Measurements from ENCODE around the gene GATA6.

The GATA6 gene

GRCh38 chr18:22169889-22170420, 566 bp downstream of the GATA6 start:
- Histone ChIP-seq H2AK5ac (ENCODE audit: low read length) (no peak overlapping the region), H4K91ac (ENCODE audit: low read depth, low read length) (no peak overlapping the region), H3K14ac (ENCODE audit: low read length) (no peak overlapping the region), H3K4ac (ENCODE audit: low read depth, low read length) (no peak overlapping the region), H3K23ac (ENCODE audit: low read length) (no peak overlapping the region), H3K4me2 (ENCODE audit: low read length) (peak overlapping the region; percentile 84), H4K12ac (ENCODE audit: low read depth, low read length) (no peak overlapping the region), H3K27me3 (ENCODE audit: insufficient read depth, low read length) (peaks cover 89% of the 10 kb centered on the region), H2AFZ (ENCODE audit: insufficient read depth, low read length, poor library complexity) (peak overlapping the region; percentile 32), H2BK120ac (ENCODE audit: insufficient read depth, low read length, poor library complexity) (no peak overlapping the region), H2BK5ac (ENCODE audit: low read depth, low read length, poor library complexity) (no peak overlapping the region), H3K18ac (ENCODE audit: low read length) (no peak overlapping the region), H2BK12ac (ENCODE audit: low read length) (no peak overlapping the region), H3K79me1 (ENCODE audit: low read length) (peaks cover 4% of the 10 kb centered on the region), H3K4me1 (ENCODE audit: control insufficient read depth in 1 of 2, insufficient read depth in 2 of 2, low read length in 2 of 2) (peaks cover 26 to 29% of the 10 kb centered on the region in 2 experiments), H3K27ac (ENCODE audit: low read depth, low read length) (no peak overlapping the region), H3K4me3 (ENCODE audit: low read depth, low read length) (peak overlapping the region; percentile 68), H3K36me3 (ENCODE audit: control insufficient read depth in 1 of 2, insufficient read depth in 2 of 2, low read length in 2 of 2) (no peaks in the 10 kb centered on the region), H3K79me2 (ENCODE audit: control insufficient read depth, insufficient read depth, low read length, poor library complexity) (no peaks in the 10 kb centered on the region), H3K9me3 (ENCODE audit: insufficient read depth, low read depth, low read length) (peaks cover 6% of the 10 kb centered on the region), H3K9ac (ENCODE audit: low read length) (no peak overlapping the region), H4K8ac (ENCODE audit: low read depth, low read length) (no peak overlapping the region)
- WGBS (ENCODE audit: extremely low coverage, insufficient coverage, insufficient read length) = no CpG with 5 or more reads among the region's 49 CpGs
- DNase-seq = peak; percentile 77 to 79

DNA sequence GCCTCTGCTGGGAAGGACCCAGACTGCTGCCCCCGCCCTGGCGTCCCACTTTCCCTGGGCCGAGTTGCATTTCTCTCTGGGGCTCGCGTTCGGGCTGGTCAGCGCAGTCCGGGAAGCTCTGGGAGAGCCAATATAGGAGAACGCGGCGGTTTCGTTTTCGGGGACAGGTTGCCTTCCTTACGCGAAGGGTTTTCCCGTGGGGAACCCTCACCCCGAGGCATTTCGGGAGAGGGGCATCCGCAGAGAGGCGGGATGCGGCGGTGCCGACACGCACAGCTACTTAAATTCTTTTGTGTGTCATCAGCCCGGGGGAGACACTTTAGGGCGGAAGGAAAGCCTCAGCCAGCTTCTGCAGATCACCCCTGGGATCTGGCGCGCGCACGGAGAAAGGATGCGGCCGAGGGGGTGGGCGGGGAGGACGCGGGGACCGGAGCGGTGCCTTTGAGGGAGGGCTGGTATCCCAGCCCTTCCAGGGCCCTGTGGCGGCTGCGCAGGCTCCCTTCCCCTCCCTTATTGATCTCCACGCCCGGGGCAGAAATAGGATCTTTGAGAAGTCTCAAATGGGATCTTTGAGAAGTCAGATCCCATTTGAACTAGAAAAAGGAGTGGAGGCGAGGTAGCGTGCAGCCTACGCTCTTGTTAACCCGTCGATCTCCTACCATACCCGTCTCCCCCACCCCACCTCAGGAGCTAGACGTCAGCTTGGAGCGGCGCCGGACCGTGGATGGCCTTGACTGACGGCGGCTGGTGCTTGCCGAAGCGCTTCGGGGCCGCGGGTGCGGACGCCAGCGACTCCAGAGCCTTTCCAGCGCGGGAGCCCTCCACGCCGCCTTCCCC, 1.2 kb downstream of the GATA6 start:
- WGBS (ENCODE audit: extremely low coverage, insufficient coverage, insufficient read length) = no CpG with 5 or more reads among the region's 66 CpGs
- H3K27me3 ChIP-seq (ENCODE audit: insufficient read depth, low read length) = peaks cover 85% of the 10 kb centered on the region
- H3K79me1 ChIP-seq (ENCODE audit: low read length) = peaks cover 4% of the 10 kb centered on the region

GRCh38 chr18:22171258-22172119, 2.1 kb downstream of the GATA6 start:
- Histone ChIP-seq H3K18ac (ENCODE audit: low read length) (no peak overlapping the region), H3K9me3 (ENCODE audit: insufficient read depth, low read depth, low read length) (peaks cover 6% of the 10 kb centered on the region), H4K91ac (ENCODE audit: low read depth, low read length) (no peak overlapping the region), H3K4me1 (ENCODE audit: control insufficient read depth in 1 of 2, insufficient read depth in 2 of 2, low read length in 2 of 2) (peaks cover 23 to 28% of the 10 kb centered on the region in 2 experiments), H2BK5ac (ENCODE audit: low read depth, low read length, poor library complexity) (no peak overlapping the region), H3K79me2 (ENCODE audit: control insufficient read depth, insufficient read depth, low read length, poor library complexity) (no peaks in the 10 kb centered on the region), H3K9ac (ENCODE audit: low read length) (no peak overlapping the region), H4K8ac (ENCODE audit: low read depth, low read length) (no peak overlapping the region), H3K4me2 (ENCODE audit: low read length) (peak overlapping the region; percentile 84), H3K4ac (ENCODE audit: low read depth, low read length) (no peak overlapping the region), H3K79me1 (ENCODE audit: low read length) (peaks cover 4% of the 10 kb centered on the region), H2AFZ (ENCODE audit: insufficient read depth, low read length, poor library complexity) (no peak overlapping the region), H3K27me3 (ENCODE audit: insufficient read depth, low read length) (peaks cover 82% of the 10 kb centered on the region), H3K23ac (ENCODE audit: low read length) (no peak overlapping the region), H3K14ac (ENCODE audit: low read length) (no peak overlapping the region), H3K4me3 (ENCODE audit: low read depth, low read length) (peak overlapping the region; percentile 60), H3K36me3 (ENCODE audit: control insufficient read depth in 1 of 2, insufficient read depth in 2 of 2, low read length in 2 of 2) (no peaks in the 10 kb centered on the region), H2BK120ac (ENCODE audit: insufficient read depth, low read length, poor library complexity) (no peak overlapping the region), H2BK12ac (ENCODE audit: low read length) (no peak overlapping the region), H4K12ac (ENCODE audit: low read depth, low read length) (no peak overlapping the region), H3K27ac (ENCODE audit: low read depth, low read length) (no peak overlapping the region), H2AK5ac (ENCODE audit: low read length) (no peak overlapping the region)
- DNase-seq = peak in 1 of 2 donors; percentile 32
- no CpG with 5 or more reads among the region's 120 CpGs for WGBS (ENCODE audit: extremely low coverage, insufficient coverage, insufficient read length)

More for the DNA sequence above, 1.2 kb downstream of the GATA6 start:
- Histone ChIP-seq H3K23ac (ENCODE audit: low read length) (no peak overlapping the region), H3K9me3 (ENCODE audit: insufficient read depth, low read depth, low read length) (peaks cover 6% of the 10 kb centered on the region), H3K36me3 (ENCODE audit: control insufficient read depth in 1 of 2, insufficient read depth in 2 of 2, low read length in 2 of 2) (no peaks in the 10 kb centered on the region), H3K4ac (ENCODE audit: low read depth, low read length) (no peak overlapping the region), H3K27ac (ENCODE audit: low read depth, low read length) (no peak overlapping the region), H3K4me2 (ENCODE audit: low read length) (peak overlapping the region; percentile 84), H2BK12ac (ENCODE audit: low read length) (no peak overlapping the region), H3K79me2 (ENCODE audit: control insufficient read depth, insufficient read depth, low read length, poor library complexity) (no peaks in the 10 kb centered on the region), H3K18ac (ENCODE audit: low read length) (no peak overlapping the region), H3K14ac (ENCODE audit: low read length) (no peak overlapping the region), H2AK5ac (ENCODE audit: low read length) (no peak overlapping the region), H3K9ac (ENCODE audit: low read length) (no peak overlapping the region), H4K91ac (ENCODE audit: low read depth, low read length) (no peak overlapping the region), H2AFZ (ENCODE audit: insufficient read depth, low read length, poor library complexity) (peak overlapping the region; percentile 32), H3K4me3 (ENCODE audit: low read depth, low read length) (peak overlapping the region; percentile 68), H2BK120ac (ENCODE audit: insufficient read depth, low read length, poor library complexity) (no peak overlapping the region), H4K12ac (ENCODE audit: low read depth, low read length) (no peak overlapping the region), H3K4me1 (ENCODE audit: control insufficient read depth in 1 of 2, insufficient read depth in 2 of 2, low read length in 2 of 2) (peaks cover 26 to 28% of the 10 kb centered on the region in 2 experiments), H2BK5ac (ENCODE audit: low read depth, low read length, poor library complexity) (no peak overlapping the region), H4K8ac (ENCODE audit: low read depth, low read length) (no peak overlapping the region)
- peak; percentile 55 to 66 for DNase-seq

- H2AK5ac ChIP-seq (ENCODE audit: low read length) = no peak overlapping the region
- H3K79me1 ChIP-seq (ENCODE audit: low read length) = peaks cover 4% of the 10 kb centered on the region
- no peak overlapping the region for H3K27ac ChIP-seq (ENCODE audit: low read depth, low read length)
- H3K18ac ChIP-seq (ENCODE audit: low read length) = no peak overlapping the region
- WGBS (ENCODE audit: extremely low coverage, insufficient coverage, insufficient read length) = no CpG with 5 or more reads among the region's 34 CpGs
- no peak overlapping the region for H4K91ac ChIP-seq (ENCODE audit: low read depth, low read length)
- H3K4me2 ChIP-seq (ENCODE audit: low read length) = peak overlapping the region; percentile 84
- H3K27me3 ChIP-seq (ENCODE audit: insufficient read depth, low read length) = peaks cover 82% of the 10 kb centered on the region
- H2BK12ac ChIP-seq (ENCODE audit: low read length) = no peak overlapping the region
- H3K14ac ChIP-seq (ENCODE audit: low read length) = no peak overlapping the region
- no peak overlapping the region for H3K23ac ChIP-seq (ENCODE audit: low read length)
- H3K9ac ChIP-seq (ENCODE audit: low read length) = no peak overlapping the region
- H2BK5ac ChIP-seq (ENCODE audit: low read depth, low read length, poor library complexity) = no peak overlapping the region
- no peak overlapping the region for H2BK120ac ChIP-seq (ENCODE audit: insufficient read depth, low read length, poor library complexity)
- H3K9me3 ChIP-seq (ENCODE audit: insufficient read depth, low read depth, low read length) = peaks cover 6% of the 10 kb centered on the region
- no peak overlapping the region for H2AFZ ChIP-seq (ENCODE audit: insufficient read depth, low read length, poor library complexity)
- H3K36me3 ChIP-seq (ENCODE audit: control insufficient read depth in 1 of 2, insufficient read depth in 2 of 2, low read length in 2 of 2) = no peaks in the 10 kb centered on the region
- H3K4me1 ChIP-seq (ENCODE audit: control insufficient read depth in 1 of 2, insufficient read depth in 2 of 2, low read length in 2 of 2) = peaks cover 26 to 29% of the 10 kb centered on the region in 2 experiments
- H4K8ac ChIP-seq (ENCODE audit: low read depth, low read length) = no peak overlapping the region
- DNase-seq = no peak
- H3K4ac ChIP-seq (ENCODE audit: low read depth, low read length) = no peak overlapping the region
- no peaks in the 10 kb centered on the region for H3K79me2 ChIP-seq (ENCODE audit: control insufficient read depth, insufficient read depth, low read length, poor library complexity)
- peak overlapping the region; percentile 37 for H3K4me3 ChIP-seq (ENCODE audit: low read depth, low read length)
- no peak overlapping the region for H4K12ac ChIP-seq (ENCODE audit: low read depth, low read length)
Measured at GRCh38 chr18:22172120-22172582, 2.8 kb downstream of the GATA6 start.
